Superior temporal gyrus (tissue), 1 donor: ENCODE data around the gene NPHS1.

ENCODE experiments used
- DNase-seq: peaks from one replicate; pipeline ENCODE4 v3.0.0-alpha.2; 2016; ENCODE audit errors: extremely low spot score

NPHS1 gene

DNA sequence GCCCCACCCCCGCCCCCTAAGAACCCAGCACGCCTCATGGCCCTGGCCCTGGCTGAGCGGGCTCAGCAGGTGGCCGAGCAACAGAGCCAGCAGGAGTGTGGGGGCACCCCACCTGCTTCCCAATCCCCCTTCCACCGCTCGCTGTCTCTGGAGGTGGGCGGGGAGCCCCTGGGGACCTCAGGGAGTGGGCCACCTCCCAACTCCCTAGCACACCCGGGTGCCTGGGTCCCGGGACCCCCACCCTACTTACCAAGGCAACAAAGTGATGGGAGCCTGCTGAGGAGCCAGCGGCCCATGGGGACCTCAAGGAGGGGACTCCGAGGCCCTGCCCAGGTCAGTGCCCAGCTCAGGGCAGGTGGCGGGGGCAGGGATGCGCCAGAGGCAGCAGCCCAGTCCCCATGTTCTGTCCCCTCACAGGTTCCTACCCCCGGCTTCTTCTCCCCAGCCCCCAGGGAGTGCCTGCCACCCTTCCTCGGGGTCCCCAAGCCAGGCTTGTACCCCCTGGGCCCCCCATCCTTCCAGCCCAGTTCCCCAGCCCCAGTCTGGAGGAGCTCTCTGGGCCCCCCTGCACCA, 65.0 kb downstream of the NPHS1 start:
- DNase-seq, result no peak

- no peak for DNase-seq
Observed at GRCh38 chr19:35786299-35787160, 65.8 kb downstream of the NPHS1 start.

DNA sequence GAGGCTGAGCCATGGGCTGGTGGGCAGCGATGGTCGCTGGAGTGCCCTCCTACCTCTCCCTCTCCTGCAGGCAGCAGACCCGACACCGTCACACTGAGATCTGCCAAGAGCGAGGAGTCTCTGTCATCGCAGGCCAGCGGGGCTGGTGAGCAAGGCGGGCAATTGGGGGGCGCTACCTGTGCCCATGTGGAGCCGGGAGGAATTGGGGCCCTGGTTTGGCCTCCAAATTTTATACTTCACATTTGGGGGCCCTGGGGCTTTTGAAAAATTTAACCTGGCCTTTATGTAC, 67.0 kb downstream of the NPHS1 start:
- no peak for DNase-seq

- no peak for DNase-seq
Observed at GRCh38 chr19:35784503-35785338, 67.6 kb downstream of the NPHS1 start.

DNA sequence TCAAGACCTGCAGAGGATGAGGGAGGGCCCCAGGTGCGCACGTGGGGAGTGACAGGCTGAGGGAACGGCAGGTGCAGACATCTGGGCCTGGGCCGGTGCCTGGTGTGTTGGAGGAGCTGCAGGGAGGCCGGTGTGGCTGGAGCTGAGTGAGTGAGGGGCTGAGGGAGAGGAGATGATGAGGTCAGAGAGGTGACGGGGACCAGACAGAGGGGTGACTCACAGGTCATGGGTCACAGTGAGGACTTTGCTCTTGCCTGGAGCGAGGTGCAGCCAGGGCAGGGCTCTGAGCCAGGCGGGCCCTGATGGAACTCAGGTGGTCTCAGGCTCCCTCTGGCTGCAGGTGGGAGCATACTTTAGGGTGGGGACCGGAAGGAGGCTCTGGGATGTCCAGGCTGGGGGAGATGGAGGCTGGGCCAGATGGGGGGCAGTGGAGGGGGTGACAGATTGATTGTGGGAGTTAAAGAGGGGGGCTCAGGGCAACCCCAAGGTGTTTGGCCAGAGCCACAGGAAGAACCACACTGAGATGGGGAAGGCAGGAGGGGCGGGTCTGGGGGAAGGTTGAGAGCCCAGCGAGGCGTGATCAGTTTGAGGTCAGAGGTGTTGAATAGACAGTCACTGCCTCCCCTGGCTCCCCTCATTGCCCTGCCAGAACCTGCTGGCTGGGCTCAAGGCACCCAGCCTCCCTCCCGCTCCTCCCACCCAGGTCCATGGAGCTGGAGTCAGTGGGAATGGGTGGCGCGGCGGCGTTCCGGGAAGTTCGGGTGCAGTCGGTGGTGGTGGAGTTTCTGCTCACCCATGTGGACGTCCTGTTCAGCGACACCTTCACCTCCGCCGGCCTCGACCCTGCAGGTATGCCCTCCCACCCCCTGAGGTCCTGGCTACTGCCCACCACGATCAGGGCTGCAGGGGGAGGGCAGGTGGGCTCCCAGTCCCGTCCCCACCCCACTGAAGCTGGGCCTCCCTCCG, 68.6 kb downstream of the NPHS1 start:
- no peak for DNase-seq

- DNase-seq, result no peak
Observed at GRCh38 chr19:35782589-35782988, 69.7 kb downstream of the NPHS1 start.

GRCh38 chr19:35781650-35782049, 70.7 kb downstream of the NPHS1 start:
- no peak for DNase-seq

DNA sequence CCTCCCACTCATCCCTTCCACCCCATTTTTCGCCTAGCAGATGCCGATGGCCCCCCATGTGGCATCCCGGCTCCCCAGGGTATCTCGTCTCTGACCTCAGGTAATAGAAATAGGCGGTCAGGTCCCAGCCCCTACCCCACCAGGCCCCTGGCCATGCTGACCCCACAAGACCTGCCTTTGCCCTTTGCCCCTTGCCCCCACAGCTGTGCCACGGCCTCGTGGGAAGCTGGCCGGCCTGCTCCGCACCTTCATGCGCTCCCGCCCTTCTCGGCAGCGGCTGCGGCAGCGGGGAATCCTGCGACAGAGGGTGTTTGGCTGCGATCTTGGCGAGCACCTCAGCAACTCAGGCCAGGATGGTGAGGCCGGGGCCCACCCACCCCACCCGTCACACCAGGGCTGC, 71.6 kb downstream of the NPHS1 start:
- DNase-seq, result no peak

DNA sequence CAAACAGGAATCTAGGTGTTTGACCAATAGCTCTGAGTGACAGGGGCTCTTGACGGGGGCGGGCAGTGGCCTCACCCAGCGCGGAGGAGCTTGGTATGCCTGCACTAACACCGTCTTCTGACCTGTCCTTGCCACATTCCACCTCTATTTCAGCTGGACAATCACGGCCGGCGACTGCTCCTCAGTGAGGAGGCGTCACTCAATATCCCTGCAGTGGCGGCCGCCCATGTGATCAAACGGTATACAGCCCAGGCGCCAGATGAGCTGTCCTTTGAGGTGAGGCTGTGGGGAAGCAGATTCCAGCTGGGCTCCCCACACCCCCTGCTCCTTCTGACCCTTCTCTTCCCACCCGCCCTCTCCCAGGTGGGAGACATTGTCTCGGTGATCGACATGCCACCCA, 72.2 kb downstream of the NPHS1 start:
- DNase-seq, result no peak

DNA sequence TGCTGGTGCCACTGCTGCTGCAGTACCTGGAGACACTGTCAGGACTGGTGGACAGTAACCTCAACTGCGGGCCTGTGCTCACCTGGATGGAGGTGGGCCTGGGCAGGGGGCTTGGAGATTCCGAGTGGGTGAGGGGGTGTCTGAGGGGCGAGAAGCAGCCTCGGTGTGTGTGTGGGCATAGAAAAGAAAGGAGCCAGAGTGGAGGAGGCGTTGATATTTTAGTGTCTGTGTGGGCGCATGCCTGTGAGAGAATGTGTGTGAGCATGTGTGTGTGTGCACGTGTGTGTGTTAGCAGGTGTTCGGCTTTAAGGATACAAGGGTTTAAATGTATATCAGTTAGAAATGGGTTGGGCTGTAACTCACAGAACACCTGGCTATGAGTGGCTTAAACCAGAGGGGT, 73.3 kb downstream of the NPHS1 start:
- no peak for DNase-seq

GRCh38 chr19:35777961-35778360, 74.3 kb downstream of the NPHS1 start:
- no peak for DNase-seq

- DNase-seq, result peak; percentile 60
Observed at GRCh38 chr19:35777086-35777841, 75.0 kb downstream of the NPHS1 start.

DNA sequence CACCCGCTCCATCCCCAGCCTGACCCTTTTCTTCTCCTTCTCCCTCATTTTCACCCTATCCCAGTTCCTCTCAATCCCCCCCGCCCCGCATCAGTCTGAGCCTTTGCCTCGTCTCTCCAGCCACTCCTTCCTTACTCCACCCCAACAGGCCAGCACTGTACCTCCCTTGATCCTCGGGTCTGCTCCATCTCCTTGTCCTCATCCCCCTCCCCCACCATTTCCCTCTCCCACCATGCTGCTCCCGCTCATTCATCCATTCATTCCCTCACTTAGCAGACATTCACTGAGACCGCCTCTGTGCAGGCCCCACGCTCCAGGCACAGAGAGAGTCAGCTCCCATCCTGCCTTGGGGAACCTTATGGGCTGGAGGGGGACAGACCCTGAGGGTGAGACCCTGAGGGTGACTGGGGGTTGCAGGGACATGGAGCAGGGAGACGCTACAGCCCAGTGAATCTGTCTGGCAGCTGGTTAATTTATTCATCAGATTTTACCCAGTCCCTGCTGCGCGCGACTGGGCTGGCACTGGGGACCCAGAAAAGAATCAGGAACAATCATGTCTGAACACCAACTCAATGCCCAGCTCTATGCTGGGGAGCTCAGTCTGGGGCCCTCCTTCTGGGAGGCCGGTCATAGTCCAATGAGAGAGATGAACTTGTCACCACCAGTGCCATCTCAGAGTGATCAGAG, 76.1 kb downstream of the NPHS1 start:
- peak; percentile 35 for DNase-seq
